ENCODE measurements around the gene PPARD. TPM values are rescaled to one million over a fixed set of nuclear protein-coding genes. Genes with fewer than 3 reads are reported as not detected.

The PPARD gene
- total and polyA plus RNA-seq, 2 of the 13 experiments (the other 11 are each of a cell fraction or from before 2014, with no cell fraction given) = 6.1 to 13.3 TPM

DNA sequence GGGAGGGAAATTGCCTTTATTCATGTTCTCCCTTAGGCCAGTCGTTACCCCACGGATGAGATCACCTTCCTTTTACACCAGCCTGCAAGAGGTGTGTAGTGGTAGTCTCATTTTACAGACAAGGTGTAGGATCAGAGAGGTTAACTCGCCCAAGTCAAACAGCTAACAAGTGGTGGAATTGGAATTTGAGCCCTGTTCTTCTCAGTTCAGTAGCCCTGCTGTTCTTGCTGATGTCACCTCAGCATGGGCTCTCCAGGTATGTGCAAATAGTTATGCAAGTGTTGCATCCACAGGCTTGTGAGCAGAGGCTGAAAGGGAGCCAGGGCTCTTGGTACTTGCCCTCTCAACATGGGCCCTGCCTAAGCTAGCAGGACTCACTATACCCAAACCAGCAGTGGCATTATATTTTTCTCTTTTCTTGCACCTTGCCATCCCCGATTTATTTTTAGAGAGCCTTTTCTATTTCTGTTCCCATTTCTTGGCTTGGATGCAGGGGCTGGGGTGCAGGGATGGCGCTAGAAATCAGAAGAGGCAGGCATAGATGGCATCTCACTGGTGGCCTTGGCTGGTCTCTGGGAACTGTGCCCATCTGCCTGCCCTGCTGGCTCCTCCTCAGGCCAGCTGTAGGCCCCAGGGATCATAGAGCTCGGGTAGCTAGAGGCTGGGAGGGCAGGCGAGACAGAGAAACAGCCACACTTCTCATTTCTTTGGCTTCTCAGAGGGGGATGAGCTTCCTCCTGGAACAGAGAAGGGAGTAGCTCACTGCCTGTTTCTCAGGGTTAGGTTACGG, 18.2 kb downstream of the PPARD start (continued):
- TF ChIP-seq ZNF225 (CRISPR knock-in tag; IDR thresholded peaks at IDR 0.05) (no peak), ARHGAP35 (CRISPR knock-in tag; IDR thresholded peaks at IDR 0.05; ENCODE audit: borderline replicate concordance) (no peak), HMGA1 (CRISPR knock-in tag; conservative IDR thresholded peaks at IDR 0.05) (no peak), ZFP37 (CRISPR knock-in tag; IDR thresholded peaks at IDR 0.05; ENCODE audit: borderline replicate concordance) (no peak), ZNF614 (CRISPR knock-in tag; IDR thresholded peaks at IDR 0.05; ENCODE audit: borderline replicate concordance) (peak; percentile 91; the same call in 1 of the 2 replicates), ZNF768 (CRISPR knock-in tag; IDR thresholded peaks at IDR 0.05) (peak; percentile 92; the same call in 1 of the 2 replicates), TMF1 (CRISPR knock-in tag; IDR thresholded peaks at IDR 0.05; ENCODE audit: low read depth) (no peak), CBX1 (IDR thresholded peaks at IDR 0.05; ENCODE audit: low read depth) (no peak), ZSCAN12 (CRISPR knock-in tag; IDR thresholded peaks at IDR 0.05) (no peak), RXRA (CRISPR knock-in tag; IDR thresholded peaks at IDR 0.05) (peak; percentile 85; the same call in 1 of the 2 replicates), HOMEZ (CRISPR knock-in tag; IDR thresholded peaks at IDR 0.05; ENCODE audit: low read depth) (peak; percentile 61; the same call in 1 of the 2 replicates), NR2F1 (CRISPR knock-in tag; IDR thresholded peaks at IDR 0.05) (peak in 1 of 2 experiments; percentile 11; a peak in 1 of 4 replicates), DNMT1 (CRISPR knock-in tag; IDR thresholded peaks at IDR 0.05) (no peak), CHCHD3 (CRISPR knock-in tag; IDR thresholded peaks at IDR 0.05) (no peak), DPF2 (CRISPR knock-in tag; IDR thresholded peaks at IDR 0.05; ENCODE audit: borderline replicate concordance, low read depth) (peak; percentile 90), HNF4A (CRISPR knock-in tag; IDR thresholded peaks at IDR 0.05) (peak; percentile 97), REL (CRISPR knock-in tag; conservative IDR thresholded peaks at IDR 0.05) (no peak), FOXO1 (CRISPR knock-in tag; IDR thresholded peaks at IDR 0.05) (peak; percentile 79; the same call in 1 of the 2 replicates), ZMYM2 (CRISPR knock-in tag; IDR thresholded peaks at IDR 0.05) (peak; percentile 96), ZFX (CRISPR knock-in tag; IDR thresholded peaks at IDR 0.05; ENCODE audit: low read depth) (peak; percentile 59; the same call in 1 of the 2 replicates)
- TF ChIP-seq, protein P1, sequence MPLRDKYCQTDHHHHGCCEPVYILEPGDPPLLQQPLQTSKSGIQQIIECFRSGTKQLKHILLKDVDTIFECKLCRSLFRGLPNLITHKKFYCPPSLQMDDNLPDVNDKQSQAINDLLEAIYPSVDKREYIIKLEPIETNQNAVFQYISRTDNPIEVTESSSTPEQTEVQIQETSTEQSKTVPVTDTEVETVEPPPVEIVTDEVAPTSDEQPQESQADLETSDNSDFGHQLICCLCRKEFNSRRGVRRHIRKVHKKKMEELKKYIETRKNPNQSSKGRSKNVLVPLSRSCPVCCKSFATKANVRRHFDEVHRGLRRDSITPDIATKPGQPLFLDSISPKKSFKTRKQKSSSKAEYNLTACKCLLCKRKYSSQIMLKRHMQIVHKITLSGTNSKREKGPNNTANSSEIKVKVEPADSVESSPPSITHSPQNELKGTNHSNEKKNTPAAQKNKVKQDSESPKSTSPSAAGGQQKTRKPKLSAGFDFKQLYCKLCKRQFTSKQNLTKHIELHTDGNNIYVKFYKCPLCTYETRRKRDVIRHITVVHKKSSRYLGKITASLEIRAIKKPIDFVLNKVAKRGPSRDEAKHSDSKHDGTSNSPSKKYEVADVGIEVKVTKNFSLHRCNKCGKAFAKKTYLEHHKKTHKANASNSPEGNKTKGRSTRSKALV (CRISPR knock-in tag; IDR thresholded peaks at IDR 0.05) = no peak
- TF ChIP-seq, protein P2, sequence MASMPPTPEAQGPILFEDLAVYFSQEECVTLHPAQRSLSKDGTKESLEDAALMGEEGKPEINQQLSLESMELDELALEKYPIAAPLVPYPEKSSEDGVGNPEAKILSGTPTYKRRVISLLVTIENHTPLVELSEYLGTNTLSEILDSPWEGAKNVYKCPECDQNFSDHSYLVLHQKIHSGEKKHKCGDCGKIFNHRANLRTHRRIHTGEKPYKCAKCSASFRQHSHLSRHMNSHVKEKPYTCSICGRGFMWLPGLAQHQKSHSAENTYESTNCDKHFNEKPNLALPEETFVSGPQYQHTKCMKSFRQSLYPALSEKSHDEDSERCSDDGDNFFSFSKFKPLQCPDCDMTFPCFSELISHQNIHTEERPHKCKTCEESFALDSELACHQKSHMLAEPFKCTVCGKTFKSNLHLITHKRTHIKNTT (CRISPR knock-in tag; IDR thresholded peaks at IDR 0.05) = no peak

All from HepG2 (cell line).